K562 (cell line): Measurements from ENCODE around the gene SLC9C2. TPM values are rescaled to one million over a fixed set of nuclear protein-coding genes. Genes with fewer than 3 reads are reported as not detected.
A peak's percentile ranks its signal among the peaks of the same experiment; 100 is the strongest.

Source experiments
- CAMTA2 ChIP-seq: fragments of 250-450 bp; sonication (Bioruptor Pico); conservative IDR thresholded peaks from 2 replicates; pipeline ENCODE4 v1.5.1; 2022
- CBX1 ChIP-seq: sonication (generic); IDR thresholded peaks from 2 replicates; pipeline ENCODE4 v1.6.1; 2016; ENCODE audit warnings: antibody characterized with exemption, low read depth, mild to moderate bottlenecking
- CC2D1A ChIP-seq: fragments of 450-650 bp; IDR thresholded peaks from 2 replicates; pipeline ENCODE4 v1.6.1; 2017; ENCODE audit warnings: mild to moderate bottlenecking
- CEBPG ChIP-seq, 3 experiments: fragments of 200-800 bp in 1 of 3; sonication (Bioruptor generic) in 1 of 3; sonication (generic) in 1 of 3; formaldehyde crosslinking in 1 of 3; IDR thresholded peaks in 2 of 3; conservative IDR thresholded peaks in 1 of 3; 2 replicates each; pipeline versions ENCODE4 v1.6.1 to v1.8.0; 2016 to 2022; ENCODE audit warnings: missing compliant biosample characterization in 2 of 3, missing genetic modification characterization in 2 of 3, mild to moderate bottlenecking in 1 of 3, missing genetic modification reagents in 1 of 3
- FOXK2 ChIP-seq, 2 experiments: fragments of 450-650 bp; IDR thresholded peaks in 1 of 2; conservative IDR thresholded peaks in 1 of 2; 2 replicates each; pipeline ENCODE4 v1.6.1; 2016; ENCODE audit warnings: low read depth in 2 of 2, mild to moderate bottlenecking in 1 of 2
- HOXB6 ChIP-seq: fragments of 250-450 bp; sonication (Bioruptor Pico); IDR thresholded peaks from 2 replicates; pipeline ENCODE4 v1.5.1; 2022; ENCODE audit warnings: mild to moderate bottlenecking, borderline replicate concordance
- RNF219 ChIP-seq: fragments of 250-450 bp; sonication (Bioruptor Pico); IDR thresholded peaks from 2 replicates; pipeline ENCODE4 v1.5.0; 2022; ENCODE audit warnings: mild to moderate bottlenecking
- VEZF1 ChIP-seq: fragments of 200-800 bp; sonication (Bioruptor generic); IDR thresholded peaks from 2 replicates; pipeline ENCODE4 v1.6.1; 2017; ENCODE audit warnings: missing genetic modification characterization, missing compliant biosample characterization
- ZBTB11 ChIP-seq, 3 experiments: fragments of 200-800 bp in 1 of 3; fragments of 250-450 bp in 1 of 3; fragments of 450-650 bp in 1 of 3; sonication (Bioruptor Pico) in 1 of 3; sonication (Bioruptor generic) in 1 of 3; formaldehyde crosslinking in 1 of 3; IDR thresholded peaks; 2 replicates each; pipeline versions ENCODE4 v1.6.1 to v1.8.0; 2016 to 2022; ENCODE audit warnings: mild to moderate bottlenecking in 2 of 3, missing genetic modification characterization in 2 of 3, missing compliant biosample characterization in 1 of 3, moderate library complexity in 1 of 3
- ZKSCAN3 ChIP-seq: fragments of 250-450 bp; sonication (Bioruptor Pico); IDR thresholded peaks from 2 replicates; pipeline ENCODE4 v1.4.0; 2020
- ZNF224 ChIP-seq: sonication (generic); formaldehyde crosslinking; IDR thresholded peaks from 2 replicates; pipeline ENCODE4 v1.8.0; 2022; ENCODE audit warnings: mild to moderate bottlenecking, missing genetic modification reagents
- ZNF277 ChIP-seq: fragments of 250-450 bp; sonication (Bioruptor Pico); IDR thresholded peaks from 2 replicates; pipeline ENCODE4 v1.8.0; 2022; ENCODE audit warnings: inconsistent platforms, mild to moderate bottlenecking, moderate library complexity, borderline replicate concordance
- ZNF584 ChIP-seq: fragments of 200-800 bp; sonication (Bioruptor generic); IDR thresholded peaks from 2 replicates; pipeline ENCODE4 v1.6.1; 2016; ENCODE audit warnings: low read depth, mild to moderate bottlenecking, missing genetic modification characterization, missing compliant biosample characterization
- ZNF589 ChIP-seq: fragments of 200-800 bp; sonication (Bioruptor generic); IDR thresholded peaks from 2 replicates; pipeline ENCODE4 v1.6.1; 2016; ENCODE audit warnings: low read depth, missing genetic modification characterization, missing compliant biosample characterization
- polyA plus RNA-seq, 8 experiments: library from polyadenylated mRNA; depleted of rRNA in 4 of 8; stranded (reverse) in 5 of 8; unstranded in 3 of 8; fragments of >200 nt; fragmentation: Nextera tagmentation in 2 of 8; fragmentation: Illumina TruSeq in 1 of 8; extraction: Ambion mirVana in 2 of 8; extraction: Trizol in 1 of 8; gene quantifications; 2 replicates each; pipeline versions ENCODE4 v1.2.1 to v1.2.3, GENCODE V29; 2011 to 2014; ENCODE audit warnings: inconsistent platforms in 1 of 8, missing spikeins in 1 of 8
- total RNA-seq, 7 experiments: library from RNA; depleted of rRNA in 6 of 7; stranded (reverse); fragments of >200 nt in 6 of 7; fragmentation: Illumina TruSeq in 2 of 7; extraction: Trizol in 2 of 7; gene quantifications; 2 replicates each; pipeline versions ENCODE4 v1.2.1 to v1.2.3, GENCODE V29; 2011 to 2021; ENCODE audit warnings: low replicate concordance in 1 of 7

SLC9C2 gene
- total and polyA plus RNA-seq, 9 of the 15 experiments (the other 6 are each of a cell fraction or from before 2014, with no cell fraction given): 0.11 to 0.22 (median 0.15) TPM; not detected in 5

- no peak for TF ChIP-seq ZBTB11 (CRISPR knock-in tag; IDR thresholded peaks at IDR 0.05)
- TF ChIP-seq CC2D1A: peak; percentile 54; the same call in 1 of the 2 replicates
- TF ChIP-seq CAMTA2 (CRISPR knock-in tag): no peak
- no peak for TF ChIP-seq HOXB6 (CRISPR knock-in tag)
- peak in 1 of 2 experiments; percentile 76; a peak in 2 of 4 replicates for TF ChIP-seq FOXK2 (conservative IDR thresholded peaks at IDR 0.05 in 1 of 2, IDR thresholded peaks at IDR 0.05 in 1 of 2; ENCODE audit: low read depth in 2 of 2)
- TF ChIP-seq CBX1: no peak
- TF ChIP-seq VEZF1 (CRISPR knock-in tag): peak; percentile 21; the same call in 1 of the 2 replicates
- TF ChIP-seq CEBPG (CRISPR knock-in tag; IDR thresholded peaks at IDR 0.05): no peak
- TF ChIP-seq CEBPG (tag; conservative IDR thresholded peaks at IDR 0.05 in 1 of 2, IDR thresholded peaks at IDR 0.05 in 1 of 2): peak in 1 of 2 experiments; percentile 51; a peak in 2 of 4 replicates
- TF ChIP-seq ZNF277 (CRISPR knock-in tag): no peak
- TF ChIP-seq ZNF584: 0 out of 2 replicates have a peak, but pooled peaks have one; percentile 29
- TF ChIP-seq ZNF589 (CRISPR knock-in tag): peak; percentile 37; the same call in 1 of the 2 replicates
- TF ChIP-seq RNF219: no peak
- no peak for TF ChIP-seq ZNF224 (CRISPR knock-in tag)
- TF ChIP-seq ZKSCAN3 (CRISPR knock-in tag): no peak
These were observed at the start of gene SLC9C2 (continued) for GRCh38 chr1:173603056-173603591.
